ENCODE results near the gene RSAD2. TPM values are rescaled to one million over a fixed set of nuclear protein-coding genes. Genes with fewer than 3 reads are reported as not detected.

The RSAD2 gene
- total and polyA plus RNA-seq, 9 of the 15 experiments (the other 6 are each of a cell fraction or from before 2014, with no cell fraction given): 0.15 to 1.4 (median 0.28) TPM

- TF ChIP-seq RBBP5 (IDR thresholded peaks at IDR 0.05; ENCODE audit: borderline replicate concordance, insufficient read depth, low read length, poor library complexity, severe bottlenecking) (peak; percentile 69), CREB1 (IDR thresholded peaks at IDR 0.05) (peak; percentile 39; the same call in 1 of the 2 replicates), CREB1 (CRISPR knock-in tag; IDR thresholded peaks at IDR 0.05) (no peak), ATF1 (CRISPR knock-in tag; IDR thresholded peaks at IDR 0.05) (no peak), ATF1 (tag; IDR thresholded peaks at IDR 0.05) (no peak), SMAD4 (CRISPR knock-in tag; conservative IDR thresholded peaks at IDR 0.05) (peak; percentile 73), NCOA1 (IDR thresholded peaks at IDR 0.05; ENCODE audit: low read depth) (no peak), CREB3 (tag; conservative IDR thresholded peaks at IDR 0.05; ENCODE audit: low read depth) (no peak), CGGBP1 (CRISPR knock-in tag; IDR thresholded peaks at IDR 0.05) (no peak), NR1H2 (CRISPR knock-in tag; IDR thresholded peaks at IDR 0.05) (no peak), PRPF4 (IDR thresholded peaks at IDR 0.05; ENCODE audit: insufficient read depth, low read depth, low read length, poor library complexity, severe bottlenecking) (no peak), SMARCE1 (IDR thresholded peaks at IDR 0.05) (no peak), DEAF1 (CRISPR knock-in tag; IDR thresholded peaks at IDR 0.05) (no peak), ZNF655 (CRISPR knock-in tag; IDR thresholded peaks at IDR 0.05) (no peak), MCM5 (IDR thresholded peaks at IDR 0.05; ENCODE audit: low read depth) (no peak), KAT8 (IDR thresholded peaks at IDR 0.05; ENCODE audit: low read depth) (no peak), CTCF (IDR thresholded peaks at IDR 0.05 in 2 of 3, conservative IDR thresholded peaks at IDR 0.05 in 1 of 3; ENCODE audit: insufficient read depth in 2 of 3, low read depth in 1 of 3, low read length in 3 of 3) (peak; percentile 25 to 54 (median 53); a peak in 4 of 6 replicates), MCM2 (IDR thresholded peaks at IDR 0.05; ENCODE audit: low read depth) (no peak), FIP1L1 (IDR thresholded peaks at IDR 0.05; ENCODE audit: low read depth, low read length, poor library complexity, severe bottlenecking) (no peak), CXXC5 (CRISPR knock-in tag; IDR thresholded peaks at IDR 0.05) (peak; percentile 86), GABPA (tag; conservative IDR thresholded peaks at IDR 0.05; ENCODE audit: low read depth) (no peak), IRF9 (tag; IDR thresholded peaks at IDR 0.05) (no peak)
Observed at GRCh38 chr2:6917071-6917760, 39.6 kb downstream of the RSAD2 start, which contains the start of gene RNF144A (continued).
